GM21576 (cell line): ENCODE measurements around the gene EVA1C.
A peak's percentile ranks its signal among the peaks of the same experiment; 100 is the strongest.
"Not testable (repeated sequence)": the region's sequence is repeated elsewhere in the genome, so short reads cannot be mapped to it uniquely, and the experiment has no call there.

Experiments used
- ATAC-seq: cut with Tn5 transposase; IDR thresholded peaks from one replicate; pipeline ENCODE4 v1.9.1; 2021; ENCODE audit warnings: mild to moderate bottlenecking, moderate library complexity; ENCODE audit not compliant: unreplicated experiment

The EVA1C gene

DNA sequence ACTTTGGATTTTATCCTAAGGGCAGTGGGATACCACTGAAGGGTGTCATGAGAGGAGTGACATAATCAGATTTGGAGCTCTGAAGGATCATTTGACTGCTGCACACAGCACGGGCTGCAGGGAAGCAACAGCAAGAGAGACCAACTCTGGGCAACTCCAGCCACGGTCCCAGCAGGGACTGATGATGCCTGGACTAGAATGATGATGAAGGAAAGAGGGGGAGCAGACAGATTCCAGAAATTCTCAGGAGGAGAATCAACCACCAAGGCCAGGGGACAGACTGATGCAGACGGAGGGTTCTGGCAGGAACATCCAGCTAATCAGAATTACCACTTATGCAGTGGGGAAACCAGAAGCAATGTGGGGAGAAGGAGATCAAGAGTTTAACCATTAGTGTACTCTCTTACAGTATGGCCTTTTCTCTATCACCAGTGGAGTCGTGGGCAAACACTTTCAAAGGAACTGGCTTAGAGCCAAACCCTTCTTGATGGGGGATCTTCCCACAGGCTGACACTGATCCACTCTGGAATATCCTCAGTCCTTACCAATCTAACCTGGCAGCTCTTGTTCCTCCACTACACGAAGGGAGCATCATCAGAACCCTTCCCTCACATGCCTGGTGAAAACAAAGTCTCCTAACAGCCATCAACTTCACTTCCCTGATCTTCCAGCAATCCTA is 23.0 kb upstream of the EVA1C start:
- no peak for ATAC-seq

DNA sequence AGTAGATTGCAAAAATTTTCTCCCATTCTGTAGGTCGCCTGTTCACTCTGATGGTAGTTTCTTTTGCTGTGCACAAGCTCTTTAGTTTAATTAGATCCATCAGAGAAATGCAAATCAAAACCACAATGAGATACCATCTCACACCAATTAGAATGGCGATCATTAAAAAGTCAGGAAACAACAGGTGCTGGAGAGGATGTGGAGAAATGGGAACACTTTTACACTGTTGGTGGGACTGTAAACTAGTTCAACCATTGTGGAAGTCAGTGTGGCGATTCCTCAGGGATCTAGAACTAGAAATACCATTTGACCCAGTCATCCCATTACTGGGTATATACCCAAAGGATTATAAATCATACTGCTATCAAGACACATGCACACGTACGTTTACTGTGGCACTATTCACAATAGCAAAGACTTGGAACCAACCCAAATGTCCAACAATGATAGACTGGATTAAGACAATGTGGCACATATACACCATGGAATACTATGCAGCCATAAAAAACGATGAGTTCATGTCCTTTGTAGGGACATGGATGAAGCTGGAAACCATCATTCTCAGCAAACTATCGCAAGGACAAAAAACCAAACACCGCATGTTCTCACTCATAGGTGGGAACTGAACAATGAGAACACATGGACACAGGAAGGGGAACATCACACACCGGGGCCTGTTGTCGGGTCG is 21.8 kb upstream of the EVA1C start:
- ATAC-seq: not testable (repeated sequence)

DNA sequence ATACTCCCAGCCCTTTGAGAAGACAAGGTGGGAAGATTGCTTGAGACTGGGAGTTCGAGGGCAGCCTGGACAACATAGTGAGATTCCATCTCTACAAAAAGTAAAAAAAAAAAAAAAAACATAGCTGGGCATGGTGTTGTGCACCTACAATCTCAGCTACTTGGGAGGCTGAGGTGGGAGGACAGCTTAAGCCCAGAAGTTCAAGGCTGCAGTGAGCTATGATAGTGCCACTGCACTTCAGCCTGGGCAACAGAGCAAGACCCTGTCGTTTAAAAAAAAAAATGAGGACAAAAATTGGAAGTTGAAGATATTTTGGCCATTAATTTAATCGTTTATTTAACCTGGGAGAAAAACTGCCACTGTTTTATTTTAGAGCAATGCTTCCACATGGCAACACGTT is 20.8 kb upstream of the EVA1C start:
- ATAC-seq: no peak

DNA sequence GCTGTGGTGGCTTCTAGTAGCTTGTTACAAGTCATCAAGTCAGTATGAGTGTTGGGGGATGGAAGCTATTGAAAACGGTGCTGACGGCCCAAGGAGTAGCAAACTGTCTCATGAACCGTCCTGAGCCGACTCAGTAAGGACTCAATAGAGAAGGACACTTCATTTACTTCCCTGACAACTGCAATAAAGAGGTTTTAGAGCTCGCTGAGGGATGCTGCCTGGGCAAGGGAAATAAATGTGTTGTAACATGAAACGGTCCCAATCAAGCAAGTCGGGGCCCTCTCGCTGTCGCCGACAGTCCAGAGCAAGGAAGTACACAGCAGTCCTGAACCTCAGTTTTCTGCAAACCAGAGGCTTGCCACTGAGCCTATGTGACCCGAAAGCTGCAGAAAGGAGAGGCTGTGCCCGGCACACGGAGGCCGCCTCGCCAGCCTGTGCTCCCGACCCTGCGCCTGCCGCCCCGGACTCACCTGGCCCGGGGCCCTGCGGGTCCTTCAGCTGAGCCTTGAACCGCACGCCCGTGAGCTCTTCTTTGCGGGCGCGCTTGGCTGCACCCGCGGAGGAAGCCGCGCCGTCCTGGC is 20.1 kb upstream of the EVA1C start:
- ATAC-seq: peak; percentile 9

DNA sequence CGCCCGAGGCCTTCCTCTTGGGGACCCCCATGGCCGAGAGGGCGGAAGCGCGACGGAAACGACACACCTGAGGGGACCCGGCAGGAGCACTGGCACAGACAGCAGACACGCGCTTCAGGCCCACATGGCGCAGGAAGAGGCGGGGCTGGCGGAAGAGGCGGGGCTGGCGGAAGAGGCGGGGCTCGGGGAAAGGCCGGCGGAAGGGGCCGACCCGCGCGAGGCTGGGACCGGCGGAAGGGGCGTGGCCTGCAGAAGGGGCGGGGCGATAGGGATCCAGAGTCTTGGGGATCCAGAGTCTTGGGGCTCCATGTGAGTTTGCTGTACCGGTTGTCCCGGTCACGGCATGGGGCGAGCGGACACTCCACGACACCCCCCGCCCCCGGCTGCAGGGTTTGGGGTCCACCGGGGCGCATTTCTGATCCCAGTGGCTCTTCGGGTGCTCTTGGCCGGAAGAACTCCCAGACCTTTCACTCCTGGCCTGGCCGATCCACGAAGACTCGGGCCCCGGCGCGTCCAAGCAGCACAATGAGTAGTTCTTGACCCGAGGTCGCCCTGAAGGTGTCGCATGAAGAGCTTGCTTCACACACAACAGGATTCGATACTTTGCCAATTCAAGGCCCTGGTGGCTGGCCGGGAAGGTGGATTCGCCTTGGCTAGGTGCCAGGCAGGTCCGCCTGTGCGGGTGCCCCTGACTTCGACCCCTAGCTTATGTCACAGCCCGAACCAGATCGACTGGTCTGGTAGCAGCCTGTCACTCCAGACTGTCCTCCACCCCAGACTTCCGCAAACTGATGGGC is 19.4 kb upstream of the EVA1C start, which contains the start of gene URB1:
Gene URB1 (minus strand): TSS at position 133 of the 797 bp plus-strand sequence. CDS start 102 bp downstream, at position 31.
- ATAC-seq: peak; percentile 89

DNA sequence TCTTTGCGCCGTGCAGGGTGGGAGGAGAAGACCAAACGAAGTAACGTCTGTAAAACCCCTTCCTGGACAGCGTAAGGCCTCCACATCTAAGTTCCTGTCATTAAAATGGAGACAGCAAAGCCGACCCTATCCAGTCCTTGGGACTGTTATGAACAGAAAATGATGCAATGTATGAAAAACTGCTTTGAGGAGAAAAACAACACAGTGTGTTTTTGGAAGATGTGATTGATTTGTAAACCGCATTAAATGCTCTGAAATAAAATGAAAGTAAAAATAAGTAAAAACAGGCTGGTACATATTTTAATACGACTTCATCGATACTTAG is 18.9 kb upstream of the EVA1C start:
- ATAC-seq: peak; percentile 36

DNA sequence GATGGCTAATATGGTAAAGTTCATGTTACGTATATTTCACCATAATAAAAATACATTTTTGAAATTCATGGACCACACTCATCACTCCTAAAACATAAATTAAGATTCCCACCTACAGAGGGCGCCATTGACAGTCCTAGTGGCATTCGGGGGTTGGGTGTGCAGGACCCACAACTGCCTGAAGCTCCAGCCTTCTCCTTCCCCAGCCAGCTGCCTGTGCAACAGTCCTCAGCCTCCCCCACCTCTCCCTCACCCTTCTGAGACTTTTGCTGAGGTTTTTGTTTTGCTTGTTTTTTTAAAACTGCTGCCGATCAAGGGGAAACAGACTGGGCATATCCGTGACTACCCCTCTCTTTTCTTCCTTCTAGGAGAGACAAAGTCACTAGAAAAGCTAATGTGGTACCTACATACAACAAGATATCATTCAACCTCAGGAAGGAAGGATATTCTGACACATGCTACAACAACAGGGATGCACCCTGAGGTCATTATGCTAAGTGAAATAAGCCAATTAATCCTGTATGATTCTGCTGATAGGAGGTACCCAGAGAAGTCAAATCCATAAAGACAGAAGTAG is 9.2 kb upstream of the EVA1C start:
- ATAC-seq: no peak

DNA sequence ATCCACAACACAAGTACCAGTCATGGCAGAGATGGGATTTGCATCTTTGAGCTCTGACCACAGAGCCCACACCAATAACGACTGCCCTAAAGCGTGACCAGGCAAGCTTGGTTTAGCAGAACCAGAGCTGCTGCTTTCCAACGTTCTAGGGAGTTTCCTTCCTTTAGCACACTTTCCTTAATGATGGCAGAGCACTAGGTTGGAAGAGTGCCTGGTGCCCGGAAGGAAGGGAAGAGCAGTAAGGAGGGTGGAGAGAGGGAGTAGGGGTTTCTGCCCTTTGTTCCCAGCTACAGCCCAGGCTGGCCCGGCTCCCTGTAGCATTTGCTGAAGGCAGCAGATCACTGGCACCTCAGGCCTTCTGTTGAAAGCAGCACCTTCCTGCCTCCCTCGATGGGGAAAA is 6.1 kb upstream of the EVA1C start:
- no peak for ATAC-seq

DNA sequence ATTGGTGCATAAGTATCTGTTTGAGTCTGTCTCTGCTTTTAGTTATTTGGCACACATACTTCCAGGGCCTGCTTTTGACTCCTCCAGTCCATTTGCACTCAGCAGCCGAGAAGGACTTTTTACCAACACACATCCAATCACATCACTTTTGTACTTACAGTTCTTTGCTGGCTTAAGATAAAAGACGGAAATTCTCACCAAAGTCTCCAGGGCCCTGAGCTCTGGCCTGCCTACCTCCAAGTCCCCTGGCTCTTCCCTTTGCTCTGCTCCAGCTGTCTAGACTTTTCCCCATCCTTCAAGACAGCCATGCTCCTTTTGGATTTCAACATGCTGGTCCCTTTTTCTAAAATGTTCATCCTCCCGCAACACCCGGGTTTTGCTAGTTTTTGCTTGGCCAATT is 2.2 kb upstream of the EVA1C start:
- no peak for ATAC-seq

DNA sequence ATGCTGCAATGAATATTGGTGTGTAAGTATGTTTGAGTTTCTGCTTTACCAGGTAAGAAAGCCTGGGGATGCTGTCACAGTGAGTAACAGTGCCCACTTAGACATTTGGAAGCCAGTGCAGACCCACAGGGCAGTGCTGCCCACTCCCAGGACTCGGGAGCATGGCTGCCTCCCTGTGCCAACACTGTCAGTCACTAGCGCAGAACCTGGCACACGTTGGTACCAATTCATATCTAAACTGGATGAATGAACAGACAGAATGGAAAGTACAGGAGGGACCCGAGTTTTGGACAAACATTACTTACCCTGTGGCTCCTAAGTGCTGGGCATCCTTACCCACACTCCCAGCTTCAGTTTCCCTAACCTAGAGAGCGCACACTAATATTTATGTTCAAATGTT is 1.6 kb upstream of the EVA1C start:
- no peak for ATAC-seq

DNA sequence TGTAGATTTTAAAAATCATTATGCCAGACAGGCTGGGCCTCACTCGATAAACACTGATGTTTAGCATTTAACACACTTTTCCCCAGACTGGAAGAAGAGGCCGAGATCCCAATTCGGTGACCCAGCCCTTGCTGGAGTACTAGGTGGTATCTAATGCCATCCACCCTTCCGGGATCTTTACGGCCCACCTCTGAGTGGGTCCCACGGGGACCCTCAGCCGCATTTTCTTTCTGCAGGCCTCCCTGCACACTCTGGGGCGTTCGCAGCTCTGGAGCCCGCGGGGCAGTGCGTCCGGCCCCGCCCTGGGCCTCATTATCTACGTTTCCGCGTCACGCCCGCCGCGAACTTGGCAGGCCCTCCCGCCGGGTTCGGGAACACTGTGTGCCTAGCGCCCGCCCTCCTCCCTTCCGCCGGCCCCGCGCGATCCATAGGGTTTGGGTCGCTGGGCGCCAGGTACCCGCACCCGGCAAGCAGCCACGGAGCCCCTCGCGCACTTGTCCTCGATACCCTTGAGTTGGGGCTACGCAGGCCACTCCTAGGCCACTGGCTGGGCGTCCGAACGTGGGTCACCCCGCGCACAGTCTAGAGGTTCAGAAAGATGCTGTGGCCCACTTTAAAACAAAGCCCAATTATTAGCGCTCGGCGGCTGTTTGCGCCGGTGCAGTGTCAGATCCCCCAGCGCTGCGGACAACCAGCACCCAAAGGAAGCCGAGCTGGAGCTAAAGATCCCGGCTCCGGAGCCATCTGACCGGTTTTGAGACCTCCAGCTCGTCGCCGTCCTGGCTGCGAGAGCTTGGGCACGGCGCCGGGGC is 950 bp upstream of the EVA1C start:
- ATAC-seq: no peak

DNA sequence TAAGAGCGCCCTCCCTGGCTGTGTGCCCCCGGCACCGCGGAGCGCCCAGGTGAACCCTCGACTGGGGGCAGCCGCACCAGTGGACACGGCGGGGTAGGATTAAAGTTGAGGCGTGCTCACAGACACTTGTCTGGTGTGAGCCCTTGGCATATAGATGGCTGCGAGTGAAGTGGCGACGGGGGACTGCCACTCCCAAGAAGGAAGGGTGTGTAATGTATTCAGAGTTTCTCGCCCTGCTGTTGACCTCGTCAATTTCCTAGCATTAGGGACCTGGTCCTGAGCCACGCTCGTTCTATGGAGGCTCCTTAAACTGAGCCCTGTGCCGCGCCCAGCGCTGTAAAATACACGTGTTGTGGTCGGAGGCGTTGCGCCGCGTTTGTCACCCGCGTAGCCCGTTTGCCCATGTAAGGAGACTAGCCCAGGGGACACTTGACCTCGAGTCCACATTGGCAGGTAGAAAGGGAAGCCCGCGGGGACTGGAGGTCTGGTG is 554 bp downstream of the EVA1C start:
- ATAC-seq: no peak

DNA sequence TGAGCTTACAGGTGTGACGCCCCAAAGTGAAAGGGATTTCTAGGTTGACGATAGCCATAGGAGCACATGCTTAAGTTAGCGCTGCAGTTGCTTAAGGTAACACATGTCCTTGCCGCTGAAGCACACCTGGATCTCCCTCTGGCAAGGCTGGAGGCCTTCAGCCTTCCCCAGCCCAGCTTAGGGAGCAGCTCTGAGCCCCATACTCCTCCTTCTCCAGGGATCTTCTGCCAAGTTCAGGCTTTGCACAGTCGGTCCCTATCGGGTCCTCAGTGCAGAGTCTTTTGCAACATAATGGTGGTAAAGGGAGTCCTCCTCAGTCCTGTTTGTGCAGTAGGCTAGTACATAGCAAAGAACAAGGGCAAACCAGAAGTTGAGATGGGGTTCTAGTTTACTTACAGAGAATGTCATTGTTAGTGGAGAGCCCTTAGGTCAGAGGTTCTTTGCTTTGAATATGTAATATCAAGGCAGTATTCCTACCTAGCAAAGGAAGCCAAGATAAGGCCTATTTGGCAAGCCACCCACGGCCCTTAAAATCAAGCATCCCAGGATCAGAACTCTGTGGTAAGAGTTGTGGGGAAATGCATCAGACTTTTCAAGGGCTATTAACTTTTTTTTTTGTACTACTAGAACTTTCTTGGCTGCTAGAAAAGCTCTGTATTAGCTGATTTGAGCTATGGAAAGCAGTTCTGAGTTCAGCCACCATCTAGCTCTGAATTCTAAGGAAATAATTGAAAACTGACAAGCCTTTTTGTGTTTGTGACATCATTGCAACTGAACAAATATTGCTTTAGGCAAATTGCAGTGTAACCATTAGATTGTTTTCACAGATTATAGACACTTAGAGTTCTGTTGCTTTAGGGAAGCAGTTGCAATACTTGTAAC is 1.4 kb downstream of the EVA1C start:
- no peak for ATAC-seq

DNA sequence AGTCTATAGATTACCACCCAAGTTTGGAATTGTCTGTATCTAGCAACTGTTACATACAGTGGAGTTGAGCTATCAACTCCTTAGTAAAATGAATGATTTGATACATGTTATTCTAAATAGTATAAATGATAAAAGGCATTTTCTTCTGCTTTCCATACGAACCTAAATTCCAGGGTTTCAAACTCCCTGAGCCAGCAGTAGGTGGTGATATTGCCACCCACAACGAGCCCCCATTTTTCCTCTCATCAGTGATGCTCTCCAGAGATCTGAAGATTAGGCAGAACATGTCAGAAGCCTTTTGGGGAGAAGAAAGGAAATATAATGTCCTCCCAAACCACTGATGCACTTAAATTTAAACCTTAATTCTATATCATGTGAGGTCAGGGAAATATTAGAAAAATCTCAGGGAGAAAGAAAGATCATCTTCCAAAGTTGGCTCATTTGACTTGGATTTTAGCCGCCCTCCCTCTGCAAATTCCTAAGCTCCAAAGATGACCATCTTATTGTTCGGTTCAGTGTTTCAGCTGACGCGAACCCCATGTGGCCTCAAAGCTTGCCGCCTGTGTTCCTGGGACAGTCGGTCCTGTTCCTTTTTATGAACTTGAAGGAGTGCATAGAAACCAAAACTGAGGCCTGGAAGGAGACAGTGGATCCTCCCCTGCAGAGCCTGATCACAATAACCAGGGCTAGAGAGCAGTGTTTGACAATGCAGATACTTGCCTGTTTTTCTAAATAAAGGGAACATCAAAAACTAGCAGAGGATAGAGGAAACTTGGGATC is 2.3 kb downstream of the EVA1C start:
- no peak for ATAC-seq

DNA sequence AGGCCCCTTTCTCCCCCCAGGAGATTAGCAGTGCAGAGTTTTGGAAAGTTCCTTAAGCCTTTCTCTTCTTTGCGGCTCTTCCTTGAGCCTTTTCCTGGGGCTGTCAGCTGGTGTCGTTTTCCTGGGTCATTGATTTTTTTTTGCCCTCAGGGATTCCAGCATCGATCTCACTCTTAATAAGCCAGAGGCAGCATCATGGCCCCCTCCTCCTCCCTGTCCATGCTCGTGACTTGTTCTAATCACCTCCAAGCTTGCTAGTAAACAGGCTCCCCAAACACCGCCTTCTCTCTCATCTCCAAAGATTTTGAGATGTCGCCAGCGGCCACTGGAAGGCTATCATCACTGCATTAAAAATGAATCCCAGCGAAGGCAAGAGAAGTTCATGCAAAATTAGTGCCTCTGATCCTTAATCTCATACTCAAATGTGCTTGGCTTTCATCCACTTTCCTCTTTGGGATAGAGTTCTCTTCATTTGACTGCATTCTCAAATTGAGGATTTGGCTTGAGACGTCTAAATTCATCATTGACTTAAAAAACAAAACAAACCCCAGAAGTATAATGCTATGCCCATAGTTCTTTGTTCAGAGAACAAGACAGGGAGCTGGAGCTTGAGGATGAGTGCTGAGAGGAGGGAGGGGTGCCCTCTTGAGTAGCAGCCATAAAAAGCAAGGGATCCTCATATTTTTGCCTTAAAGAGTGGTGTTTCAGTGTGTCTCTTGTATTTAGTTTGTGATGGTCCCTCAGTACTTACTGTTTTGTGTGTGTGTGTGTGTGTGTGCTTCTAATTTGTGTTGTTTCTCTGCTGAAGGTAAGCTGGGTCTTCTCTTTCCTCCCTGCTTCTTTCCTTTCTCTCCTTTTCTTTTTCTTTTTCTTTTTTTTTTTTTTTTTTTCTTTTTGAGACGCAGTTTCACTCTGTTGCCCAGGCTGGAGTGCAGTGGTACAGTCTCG is 3.2 kb downstream of the EVA1C start:
- no peak for ATAC-seq

DNA sequence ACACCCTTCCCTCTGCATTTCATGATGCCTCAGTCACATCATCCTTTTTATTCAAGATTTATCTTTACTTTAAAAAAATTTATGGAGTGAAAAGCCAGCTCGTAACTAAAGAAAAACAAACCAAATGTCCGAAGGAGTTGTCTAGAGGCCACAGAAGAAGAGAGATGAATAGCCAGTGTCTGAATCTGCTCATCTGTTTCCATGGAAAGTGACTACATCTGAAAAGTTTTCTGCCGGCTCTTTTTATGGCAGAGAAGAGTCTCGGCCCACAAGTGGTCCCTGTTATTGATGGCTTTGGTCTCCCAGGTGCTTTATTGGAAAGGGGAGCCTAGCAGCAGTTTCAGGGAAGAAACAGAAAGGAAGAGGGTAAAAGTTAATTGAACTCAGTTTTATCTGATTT is 5.6 kb downstream of the EVA1C start:
- ATAC-seq: no peak

DNA sequence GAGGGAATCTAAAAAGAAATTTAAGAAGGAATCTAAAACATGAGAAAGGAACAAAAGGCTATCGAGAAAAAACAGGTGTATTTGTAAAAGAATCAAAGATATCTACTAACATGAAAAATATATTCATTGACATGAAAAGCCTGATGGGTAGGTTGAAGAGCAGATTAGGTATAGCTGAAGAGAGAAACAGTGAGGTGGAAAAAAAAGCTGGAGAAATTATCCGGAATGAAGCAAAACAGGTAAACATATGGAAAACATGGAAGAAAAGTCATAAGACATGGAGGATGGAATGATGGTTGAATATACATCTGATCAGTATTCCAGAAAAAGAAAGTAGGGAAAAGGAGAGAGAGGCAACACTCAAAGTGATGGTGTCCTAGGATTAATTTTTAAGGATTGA is 9.6 kb downstream of the EVA1C start:
- ATAC-seq: no peak
